ENCODE results near the gene ARL6IP5.

Gene ARL6IP5

DNA sequence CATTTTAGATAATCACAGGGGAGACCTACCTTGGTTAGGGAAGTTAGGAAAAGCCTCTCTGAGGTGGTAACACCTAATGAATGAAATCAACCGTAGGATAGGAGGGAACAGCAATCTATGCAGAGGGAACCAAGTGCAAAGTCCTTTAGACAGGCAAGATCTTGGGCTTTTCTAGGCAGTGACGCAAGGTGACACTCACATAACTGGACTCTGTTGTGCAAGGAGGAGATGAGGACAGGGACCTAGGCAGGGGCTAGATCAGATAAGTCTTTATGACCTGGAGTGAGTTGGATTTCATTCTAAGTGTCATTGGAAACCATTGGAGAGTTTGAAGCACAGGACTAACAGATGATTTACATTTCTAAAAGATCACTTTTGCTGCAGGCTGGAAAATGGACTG is 42.3 kb downstream of the ARL6IP5 start:
- TF ChIP-seq, protein P1, sequence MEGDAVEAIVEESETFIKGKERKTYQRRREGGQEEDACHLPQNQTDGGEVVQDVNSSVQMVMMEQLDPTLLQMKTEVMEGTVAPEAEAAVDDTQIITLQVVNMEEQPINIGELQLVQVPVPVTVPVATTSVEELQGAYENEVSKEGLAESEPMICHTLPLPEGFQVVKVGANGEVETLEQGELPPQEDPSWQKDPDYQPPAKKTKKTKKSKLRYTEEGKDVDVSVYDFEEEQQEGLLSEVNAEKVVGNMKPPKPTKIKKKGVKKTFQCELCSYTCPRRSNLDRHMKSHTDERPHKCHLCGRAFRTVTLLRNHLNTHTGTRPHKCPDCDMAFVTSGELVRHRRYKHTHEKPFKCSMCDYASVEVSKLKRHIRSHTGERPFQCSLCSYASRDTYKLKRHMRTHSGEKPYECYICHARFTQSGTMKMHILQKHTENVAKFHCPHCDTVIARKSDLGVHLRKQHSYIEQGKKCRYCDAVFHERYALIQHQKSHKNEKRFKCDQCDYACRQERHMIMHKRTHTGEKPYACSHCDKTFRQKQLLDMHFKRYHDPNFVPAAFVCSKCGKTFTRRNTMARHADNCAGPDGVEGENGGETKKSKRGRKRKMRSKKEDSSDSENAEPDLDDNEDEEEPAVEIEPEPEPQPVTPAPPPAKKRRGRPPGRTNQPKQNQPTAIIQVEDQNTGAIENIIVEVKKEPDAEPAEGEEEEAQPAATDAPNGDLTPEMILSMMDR (IDR thresholded peaks at IDR 0.05; ENCODE audit: low read depth, low read length), result no peak
- no peak overlapping the region for H3K4me3 ChIP-seq (ENCODE audit: low read depth, low read length)
- in situ Hi-C loops (cut with HindIII; ENCODE audit: low sequenced_read_pairs), result no loop called here
- DNase-seq (ENCODE audit: low read depth, low spot score), result no peak

- DNase-seq (ENCODE audit: low read depth, low spot score), result no peak
- TF ChIP-seq, protein P1 (IDR thresholded peaks at IDR 0.05; ENCODE audit: low read depth, low read length), result no peak
- H3K4me3 ChIP-seq (ENCODE audit: low read depth, low read length), result no peak overlapping the region
- in situ Hi-C loops (cut with HindIII; ENCODE audit: low sequenced_read_pairs), result no loop called here
These were observed 43.8 kb downstream of the ARL6IP5 start for GRCh38 chr3:69128509-69128908.

- in situ Hi-C loops (cut with HindIII; ENCODE audit: low sequenced_read_pairs), result no loop called here
- DNase-seq (ENCODE audit: low read depth, low spot score), result no peak
- TF ChIP-seq, protein P1 (IDR thresholded peaks at IDR 0.05; ENCODE audit: low read depth, low read length), result no peak
- no peak overlapping the region for H3K4me3 ChIP-seq (ENCODE audit: low read depth, low read length)
These were observed 44.8 kb downstream of the ARL6IP5 start for GRCh38 chr3:69129531-69129930.

- in situ Hi-C loops (cut with HindIII; ENCODE audit: low sequenced_read_pairs), result no loop called here
- TF ChIP-seq, protein P1 (IDR thresholded peaks at IDR 0.05; ENCODE audit: low read depth, low read length), result no peak
- no peak overlapping the region for H3K4me3 ChIP-seq (ENCODE audit: low read depth, low read length)
- no peak for DNase-seq (ENCODE audit: low read depth, low spot score)
These were observed 46.0 kb downstream of the ARL6IP5 start for GRCh38 chr3:69130689-69131088.

- TF ChIP-seq, protein P1 (IDR thresholded peaks at IDR 0.05; ENCODE audit: low read depth, low read length), result no peak
- in situ Hi-C loops (cut with HindIII; ENCODE audit: low sequenced_read_pairs), result no loop called here
- DNase-seq (ENCODE audit: low read depth, low spot score), result no peak
- H3K4me3 ChIP-seq (ENCODE audit: low read depth, low read length), result no peak overlapping the region
These were observed 52.3 kb downstream of the ARL6IP5 start for GRCh38 chr3:69137005-69137404.

- TF ChIP-seq, protein P1 (IDR thresholded peaks at IDR 0.05; ENCODE audit: low read depth, low read length), result no peak
- H3K4me3 ChIP-seq (ENCODE audit: low read depth, low read length), result no peak overlapping the region
- in situ Hi-C loops (cut with HindIII; ENCODE audit: low sequenced_read_pairs), result no loop called here
- no peak for DNase-seq (ENCODE audit: low read depth, low spot score)
These were observed 52.7 kb downstream of the ARL6IP5 start for GRCh38 chr3:69137412-69137811.

GRCh38 chr3:69141313-69141712 is 56.6 kb downstream of the ARL6IP5 start:
- no peak for DNase-seq (ENCODE audit: low read depth, low spot score)
- no peak overlapping the region for H3K4me3 ChIP-seq (ENCODE audit: low read depth, low read length)
- in situ Hi-C loops (cut with HindIII; ENCODE audit: low sequenced_read_pairs), result no loop called here
- TF ChIP-seq, protein P1 (IDR thresholded peaks at IDR 0.05; ENCODE audit: low read depth, low read length), result no peak

Measured in astrocyte of the spinal cord (primary cell).